H1 (cell line): Measurements from ENCODE around the gene SPSB2. TPM values are rescaled to one million over a fixed set of nuclear protein-coding genes. Genes with fewer than 3 reads are reported as not detected.

Experiments used
- CBX5 ChIP-seq: fragments of 300-800, 300-1000 bp; sonication (generic); IDR thresholded peaks from 2 replicates; pipeline ENCODE4 v1.7.1; 2016; ENCODE audit warnings: antibody characterized with exemption, low read length, low read depth
- polyA plus RNA-seq, 7 experiments: library from polyadenylated mRNA; depleted of rRNA in 3 of 7; stranded (reverse) in 5 of 7; unstranded in 2 of 7; fragments of >200 nt in 5 of 7; fragments of 200-250 nt in 2 of 7; gene quantifications; 1 replicate in 5 of 7; 2 replicates in 1 of 7; 4 replicates in 1 of 7; pipeline versions ENCODE4 v1.2.1 to v1.2.3, GENCODE V29; 2011 to 2013; ENCODE audit warnings: missing spikeins in 2 of 7, mixed read lengths in 2 of 7
- total RNA-seq: library from RNA; stranded (reverse); fragmentation: NEBNext Ultra II Directional; extraction: Animal tissue kit (Norgen Biotek cat#: 25700); gene quantifications from 2 replicates; pipeline ENCODE4 v1.2.1, GENCODE V29; 2021

SPSB2 gene
- total and polyA plus RNA-seq, 2 of the 8 experiments (the other 6 are each of a cell fraction or from before 2014, with no cell fraction given), result 13.0 to 23.2 TPM

DNA sequence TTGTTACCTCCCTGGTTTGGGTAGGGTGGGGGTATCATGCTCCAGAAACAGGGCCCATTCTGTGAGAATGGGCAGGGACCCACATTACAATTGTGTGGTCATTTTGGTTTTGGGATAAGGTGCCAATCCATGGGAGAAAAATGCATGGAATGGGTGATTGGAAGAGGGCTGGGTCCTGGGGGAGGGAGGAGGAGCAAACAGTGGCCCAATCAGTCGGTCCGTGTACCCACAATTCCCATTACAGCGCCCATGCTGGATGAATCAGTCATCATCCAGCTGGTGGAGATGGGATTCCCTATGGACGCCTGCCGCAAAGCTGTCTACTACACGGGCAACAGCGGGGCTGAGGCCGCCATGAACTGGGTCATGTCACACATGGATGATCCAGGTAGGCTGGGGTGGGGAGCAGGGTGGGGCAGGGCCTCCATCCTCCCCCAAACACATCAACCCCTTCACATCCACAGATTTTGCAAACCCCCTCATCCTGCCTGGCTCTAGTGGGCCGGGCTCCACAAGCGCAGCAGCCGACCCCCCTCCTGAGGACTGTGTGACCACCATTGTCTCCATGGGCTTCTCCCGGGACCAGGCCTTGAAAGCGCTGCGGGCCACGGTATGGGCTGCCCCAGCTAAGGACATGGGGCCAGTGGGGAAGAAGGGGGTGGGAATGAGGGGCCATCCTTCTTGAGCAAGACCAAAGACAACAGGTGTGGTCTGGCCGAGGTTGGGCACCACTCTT is 9.3 kb downstream of the SPSB2 start (continued):
- TF ChIP-seq CBX5, result no peak
